ENCODE data around the gene TMEM119. TPM values are rescaled to one million over a fixed set of nuclear protein-coding genes. Genes with fewer than 3 reads are reported as not detected.
A peak's percentile ranks its signal among the peaks of the same experiment; 100 is the strongest.

Gene TMEM119
- total RNA-seq, 2 experiments from 2014 or later: 2.1 to 2.6 TPM

- POLR2A ChIA-PET: interaction anchor here (0.6 to 2.1 kb wide), 6 partner anchors 8 to 67 kb away, joined by 3 to 8 read pairs (median 5); partner anchors contain the start of genes ISCU and SART3
- Histone ChIP-seq H3K27me3 (ENCODE audit: control insufficient read depth in 1 of 2, insufficient read depth in 2 of 2, low read length in 2 of 2) (no peaks in the 10 kb centered on the region), H3K36me3 (ENCODE audit: insufficient read depth, low read length) (peaks cover 83% of the 10 kb centered on the region), H3K4me3 (ENCODE audit: low read length) (no peak overlapping the region), H3K9me3 (ENCODE audit: control insufficient read depth in 1 of 2, insufficient read depth in 1 of 2, low read length in 2 of 2) (no peaks in the 10 kb centered on the region), H3K27ac (ENCODE audit: low read depth in 1 of 2, low read length in 2 of 2) (peak overlapping the region; percentile 55 to 95), H3K4me1 (ENCODE audit: insufficient read depth, low read length) (peaks cover 94% of the 10 kb centered on the region)
- DNase-seq (no peak), ATAC-seq (ENCODE audit: poor library complexity) (no peak)
- Mint-ChIP-seq H3K4me3 (peak overlapping the region; percentile 60), H3K4me1 (ENCODE audit: low read depth) (peaks cover 68% of the 10 kb centered on the region), H3K27ac (peak overlapping the region; percentile 100), H3K9me3 (no peaks in the 10 kb centered on the region), H3K36me3 (ENCODE audit: low read depth) (peaks cover 89% of the 10 kb centered on the region), H3K27me3 (no peaks in the 10 kb centered on the region)
- CTCF ChIA-PET: interaction anchor here (1.2 to 10.2 kb wide), 2 partner anchors 8 to 177 kb away, joined by 4 to 128 read pairs; no protein-coding TSS in a partner anchor
- intact Hi-C loops (cut with DNase I, micrococcal nuclease): loop anchor here in 1 of 2 experiments (10.0 kb wide), 1 partner anchor 863 kb away; the partner anchor contains the start of gene PRDM4
- TF ChIP-seq, protein P1, sequence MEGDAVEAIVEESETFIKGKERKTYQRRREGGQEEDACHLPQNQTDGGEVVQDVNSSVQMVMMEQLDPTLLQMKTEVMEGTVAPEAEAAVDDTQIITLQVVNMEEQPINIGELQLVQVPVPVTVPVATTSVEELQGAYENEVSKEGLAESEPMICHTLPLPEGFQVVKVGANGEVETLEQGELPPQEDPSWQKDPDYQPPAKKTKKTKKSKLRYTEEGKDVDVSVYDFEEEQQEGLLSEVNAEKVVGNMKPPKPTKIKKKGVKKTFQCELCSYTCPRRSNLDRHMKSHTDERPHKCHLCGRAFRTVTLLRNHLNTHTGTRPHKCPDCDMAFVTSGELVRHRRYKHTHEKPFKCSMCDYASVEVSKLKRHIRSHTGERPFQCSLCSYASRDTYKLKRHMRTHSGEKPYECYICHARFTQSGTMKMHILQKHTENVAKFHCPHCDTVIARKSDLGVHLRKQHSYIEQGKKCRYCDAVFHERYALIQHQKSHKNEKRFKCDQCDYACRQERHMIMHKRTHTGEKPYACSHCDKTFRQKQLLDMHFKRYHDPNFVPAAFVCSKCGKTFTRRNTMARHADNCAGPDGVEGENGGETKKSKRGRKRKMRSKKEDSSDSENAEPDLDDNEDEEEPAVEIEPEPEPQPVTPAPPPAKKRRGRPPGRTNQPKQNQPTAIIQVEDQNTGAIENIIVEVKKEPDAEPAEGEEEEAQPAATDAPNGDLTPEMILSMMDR (IDR thresholded peaks at IDR 0.05): no peak
Measured at GRCh38 chr12:108627134-108627920, 29.4 kb upstream of the TMEM119 start.

GRCh38 chr12:108625228-108625627, 27.3 kb upstream of the TMEM119 start:
- no peak for DNase-seq
- no peaks in the 10 kb centered on the region for H3K9me3 Mint-ChIP-seq
- Histone ChIP-seq H3K36me3 (ENCODE audit: insufficient read depth, low read length) (peaks cover 94% of the 10 kb centered on the region), H3K27me3 (ENCODE audit: control insufficient read depth in 1 of 2, insufficient read depth in 2 of 2, low read length in 2 of 2) (no peaks in the 10 kb centered on the region), H3K9me3 (ENCODE audit: control insufficient read depth in 1 of 2, insufficient read depth in 1 of 2, low read length in 2 of 2) (no peaks in the 10 kb centered on the region), H3K27ac (ENCODE audit: low read depth in 1 of 2, low read length in 2 of 2) (peak overlapping the region in 1 of 2 donors; percentile 38), H3K4me1 (ENCODE audit: insufficient read depth, low read length) (peaks cover 94% of the 10 kb centered on the region), H3K4me3 (ENCODE audit: low read length) (no peak overlapping the region)
- ATAC-seq (ENCODE audit: poor library complexity): no peak
- H3K36me3 Mint-ChIP-seq (ENCODE audit: low read depth): peaks cover 92% of the 10 kb centered on the region
- peak overlapping the region; percentile 53 for H3K4me3 Mint-ChIP-seq
- H3K27ac Mint-ChIP-seq: peak overlapping the region; percentile 100
- intact Hi-C loops (cut with DNase I, micrococcal nuclease): loop anchor here in 1 of 2 experiments (10.0 kb wide), 1 partner anchor 860 kb away; the partner anchor contains the start of gene PRDM4
- ChIA-PET POLR2A (interaction anchor here (1.4 kb wide), 1 partner anchor 10 kb away, joined by 3 read pairs; no protein-coding TSS in a partner anchor), CTCF (no interaction called here)
- peaks cover 61% of the 10 kb centered on the region for H3K4me1 Mint-ChIP-seq (ENCODE audit: low read depth)
- TF ChIP-seq, protein P1 (IDR thresholded peaks at IDR 0.05): no peak
- H3K27me3 Mint-ChIP-seq: no peaks in the 10 kb centered on the region

GRCh38 chr12:108623577-108623976, 25.7 kb upstream of the TMEM119 start:
- Histone ChIP-seq H3K27ac (ENCODE audit: low read depth in 1 of 2, low read length in 2 of 2) (peak overlapping the region in 1 of 2 donors; percentile 55), H3K36me3 (ENCODE audit: insufficient read depth, low read length) (peaks cover 92% of the 10 kb centered on the region), H3K4me3 (ENCODE audit: low read length) (no peak overlapping the region), H3K27me3 (ENCODE audit: control insufficient read depth in 1 of 2, insufficient read depth in 2 of 2, low read length in 2 of 2) (no peaks in the 10 kb centered on the region), H3K9me3 (ENCODE audit: control insufficient read depth in 1 of 2, insufficient read depth in 1 of 2, low read length in 2 of 2) (no peaks in the 10 kb centered on the region), H3K4me1 (ENCODE audit: insufficient read depth, low read length) (peaks cover 85% of the 10 kb centered on the region)
- H3K27ac Mint-ChIP-seq: peak overlapping the region; percentile 84
- CTCF ChIA-PET: no interaction called here
- intact Hi-C loops (cut with DNase I, micrococcal nuclease): loop anchor here in 1 of 2 experiments (10.0 kb wide), 1 partner anchor 859 kb away; the partner anchor contains the start of gene PRDM4
- no peak for ATAC-seq (ENCODE audit: poor library complexity)
- no peak for DNase-seq
- POLR2A ChIA-PET: interaction anchor here (1.4 kb wide), 1 partner anchor 12 kb away, joined by 3 read pairs; no protein-coding TSS in a partner anchor
- no peaks in the 10 kb centered on the region for H3K9me3 Mint-ChIP-seq
- no peaks in the 10 kb centered on the region for H3K27me3 Mint-ChIP-seq
- H3K36me3 Mint-ChIP-seq (ENCODE audit: low read depth): peaks cover 92% of the 10 kb centered on the region
- no peak overlapping the region for H3K4me3 Mint-ChIP-seq
- TF ChIP-seq, protein P1 (IDR thresholded peaks at IDR 0.05): no peak
- peaks cover 61% of the 10 kb centered on the region for H3K4me1 Mint-ChIP-seq (ENCODE audit: low read depth)

Data from CD4-positive, alpha-beta T cell (primary cell).